ENCODE results near the gene ZNF598. TPM values are rescaled to one million over a fixed set of nuclear protein-coding genes. Genes with fewer than 3 reads are reported as not detected.

ZNF598 gene
- polyA plus RNA-seq, 1 experiment = 8.2 TPM

DNA sequence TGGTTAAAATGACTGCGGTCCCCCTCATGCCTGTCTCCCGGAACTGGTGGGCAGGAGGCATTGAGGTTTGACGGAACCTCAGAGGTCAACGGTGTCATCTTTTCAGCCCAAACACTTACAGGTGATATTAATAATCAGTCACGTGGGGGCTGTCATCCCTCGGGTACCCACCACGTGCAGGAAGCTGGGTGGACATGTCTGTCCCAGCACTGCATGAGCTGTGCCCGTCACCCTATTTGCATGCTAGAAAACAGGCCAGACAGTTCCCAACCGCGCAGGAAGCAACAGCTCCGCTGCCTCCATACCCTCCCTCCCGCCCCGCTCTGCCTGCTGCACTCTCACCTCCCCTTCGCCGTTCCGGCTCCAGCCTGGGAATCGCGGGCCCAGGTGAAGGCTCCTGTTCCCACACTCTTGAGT, 18.5 kb downstream of the ZNF598 start:
- POLR2A ChIA-PET = interaction anchor here (1.8 to 3.2 kb wide), 2 partner anchors 26 to 164 kb away, joined by 7 to 10 read pairs; partner anchors contain the start of genes RPS2 and TRAF7
- Histone ChIP-seq H3K9me3 (ENCODE audit: control insufficient read depth, insufficient read depth, low read length) (peaks cover 12% of the 10 kb centered on the region; the same call in 1 of the 2 replicates), H3K4me3 (ENCODE audit: low read depth, low read length) (no peak overlapping the region), H3K27me3 (ENCODE audit: control insufficient read depth, insufficient read depth, low read length) (peaks cover 21% of the 10 kb centered on the region), H3K27ac (ENCODE audit: low read depth, low read length) (no peak overlapping the region)
- CTCF ChIA-PET = interaction anchor here (4.0 kb wide), 1 partner anchor 13 kb away, joined by 16 read pairs; no protein-coding TSS in a partner anchor
- no peak for DNase-seq (ENCODE audit: low read depth, low spot score)
- TF ChIP-seq, protein P1, sequence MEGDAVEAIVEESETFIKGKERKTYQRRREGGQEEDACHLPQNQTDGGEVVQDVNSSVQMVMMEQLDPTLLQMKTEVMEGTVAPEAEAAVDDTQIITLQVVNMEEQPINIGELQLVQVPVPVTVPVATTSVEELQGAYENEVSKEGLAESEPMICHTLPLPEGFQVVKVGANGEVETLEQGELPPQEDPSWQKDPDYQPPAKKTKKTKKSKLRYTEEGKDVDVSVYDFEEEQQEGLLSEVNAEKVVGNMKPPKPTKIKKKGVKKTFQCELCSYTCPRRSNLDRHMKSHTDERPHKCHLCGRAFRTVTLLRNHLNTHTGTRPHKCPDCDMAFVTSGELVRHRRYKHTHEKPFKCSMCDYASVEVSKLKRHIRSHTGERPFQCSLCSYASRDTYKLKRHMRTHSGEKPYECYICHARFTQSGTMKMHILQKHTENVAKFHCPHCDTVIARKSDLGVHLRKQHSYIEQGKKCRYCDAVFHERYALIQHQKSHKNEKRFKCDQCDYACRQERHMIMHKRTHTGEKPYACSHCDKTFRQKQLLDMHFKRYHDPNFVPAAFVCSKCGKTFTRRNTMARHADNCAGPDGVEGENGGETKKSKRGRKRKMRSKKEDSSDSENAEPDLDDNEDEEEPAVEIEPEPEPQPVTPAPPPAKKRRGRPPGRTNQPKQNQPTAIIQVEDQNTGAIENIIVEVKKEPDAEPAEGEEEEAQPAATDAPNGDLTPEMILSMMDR (IDR thresholded peaks at IDR 0.05; ENCODE audit: low read depth, low read length) = no peak

DNA sequence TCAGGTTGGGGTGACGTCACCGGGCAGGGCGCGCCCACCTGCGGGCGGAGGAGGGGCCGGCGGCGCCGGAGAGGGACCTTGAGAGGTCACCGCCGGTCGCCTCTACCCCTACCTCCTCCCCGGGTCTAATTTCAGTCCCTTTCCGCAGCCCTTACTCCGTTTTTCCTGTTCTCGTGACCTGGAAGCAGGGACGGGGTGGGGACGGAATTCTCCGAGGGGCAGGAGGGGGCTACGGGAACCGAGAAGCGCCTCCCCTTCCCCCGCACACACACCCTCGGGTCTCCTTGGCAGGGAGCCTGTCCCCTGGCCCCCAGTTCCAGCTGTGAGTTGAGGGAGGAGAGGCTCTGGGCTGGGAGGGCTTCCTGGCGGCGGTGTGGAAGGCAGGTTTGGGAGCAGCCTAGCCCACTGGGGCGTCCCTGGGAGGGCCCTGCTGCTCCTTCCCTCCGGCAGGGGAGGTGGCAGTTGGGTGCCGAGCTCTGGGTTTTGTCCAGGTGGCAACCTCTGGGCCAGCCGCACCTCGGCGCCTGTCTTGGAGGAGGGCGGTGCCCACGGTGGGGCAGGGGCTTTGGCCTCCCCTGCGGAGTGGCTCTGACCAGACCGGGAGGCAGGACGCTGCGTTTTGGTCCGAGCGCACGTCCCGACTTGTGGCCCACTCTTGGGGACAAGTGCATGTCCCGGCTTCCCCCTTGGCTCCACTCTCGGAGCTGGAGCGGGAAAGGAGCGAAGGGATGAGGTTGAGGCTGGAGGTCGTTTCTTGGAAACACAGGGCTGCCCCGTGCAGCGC, 19.1 kb downstream of the ZNF598 start:
- Histone ChIP-seq H3K27ac (ENCODE audit: low read depth, low read length) (no peak overlapping the region), H3K27me3 (ENCODE audit: control insufficient read depth, insufficient read depth, low read length) (peaks cover 21% of the 10 kb centered on the region), H3K9me3 (ENCODE audit: control insufficient read depth, insufficient read depth, low read length) (peaks cover 12% of the 10 kb centered on the region; the same call in 1 of the 2 replicates), H3K4me3 (ENCODE audit: low read depth, low read length) (peak overlapping the region; percentile 32)
- TF ChIP-seq, protein P1 (IDR thresholded peaks at IDR 0.05; ENCODE audit: low read depth, low read length) = no peak
- no peak for DNase-seq (ENCODE audit: low read depth, low spot score)
- POLR2A ChIA-PET = interaction anchor here (3.2 kb wide), 1 partner anchor 26 kb away, joined by 10 read pairs; the partner anchor contains the start of gene RPS2
- CTCF ChIA-PET = interaction anchor here (4.0 kb wide), 1 partner anchor 14 kb away, joined by 16 read pairs; no protein-coding TSS in a partner anchor

DNA sequence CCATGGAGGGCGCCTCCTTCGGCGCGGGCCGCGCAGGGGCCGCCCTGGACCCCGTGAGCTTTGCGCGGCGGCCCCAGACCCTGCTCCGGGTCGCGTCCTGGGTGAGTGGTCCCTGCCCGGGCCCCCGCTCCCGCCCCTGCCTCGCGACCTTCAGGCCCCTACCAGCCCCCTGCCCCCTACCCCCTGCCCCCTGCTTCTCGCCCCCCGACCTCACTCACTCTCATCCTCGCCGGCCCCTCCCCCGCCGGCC, 19.6 kb downstream of the ZNF598 start:
- TF ChIP-seq, protein P1 (IDR thresholded peaks at IDR 0.05; ENCODE audit: low read depth, low read length) = no peak
- H3K4me3 ChIP-seq (ENCODE audit: low read depth, low read length) = peak overlapping the region; percentile 20; the same call in 1 of the 2 replicates
- H3K27ac ChIP-seq (ENCODE audit: low read depth, low read length) = no peak overlapping the region
- H3K27me3 ChIP-seq (ENCODE audit: control insufficient read depth, insufficient read depth, low read length) = peaks cover 21% of the 10 kb centered on the region
- no peak for DNase-seq (ENCODE audit: low read depth, low spot score)
- POLR2A ChIA-PET = interaction anchor here (3.2 kb wide), 1 partner anchor 25 kb away, joined by 10 read pairs; the partner anchor contains the start of gene RPS2
- CTCF ChIA-PET = no interaction called here
- H3K9me3 ChIP-seq (ENCODE audit: control insufficient read depth, insufficient read depth, low read length) = peaks cover 12% of the 10 kb centered on the region; the same call in 1 of the 2 replicates

DNA sequence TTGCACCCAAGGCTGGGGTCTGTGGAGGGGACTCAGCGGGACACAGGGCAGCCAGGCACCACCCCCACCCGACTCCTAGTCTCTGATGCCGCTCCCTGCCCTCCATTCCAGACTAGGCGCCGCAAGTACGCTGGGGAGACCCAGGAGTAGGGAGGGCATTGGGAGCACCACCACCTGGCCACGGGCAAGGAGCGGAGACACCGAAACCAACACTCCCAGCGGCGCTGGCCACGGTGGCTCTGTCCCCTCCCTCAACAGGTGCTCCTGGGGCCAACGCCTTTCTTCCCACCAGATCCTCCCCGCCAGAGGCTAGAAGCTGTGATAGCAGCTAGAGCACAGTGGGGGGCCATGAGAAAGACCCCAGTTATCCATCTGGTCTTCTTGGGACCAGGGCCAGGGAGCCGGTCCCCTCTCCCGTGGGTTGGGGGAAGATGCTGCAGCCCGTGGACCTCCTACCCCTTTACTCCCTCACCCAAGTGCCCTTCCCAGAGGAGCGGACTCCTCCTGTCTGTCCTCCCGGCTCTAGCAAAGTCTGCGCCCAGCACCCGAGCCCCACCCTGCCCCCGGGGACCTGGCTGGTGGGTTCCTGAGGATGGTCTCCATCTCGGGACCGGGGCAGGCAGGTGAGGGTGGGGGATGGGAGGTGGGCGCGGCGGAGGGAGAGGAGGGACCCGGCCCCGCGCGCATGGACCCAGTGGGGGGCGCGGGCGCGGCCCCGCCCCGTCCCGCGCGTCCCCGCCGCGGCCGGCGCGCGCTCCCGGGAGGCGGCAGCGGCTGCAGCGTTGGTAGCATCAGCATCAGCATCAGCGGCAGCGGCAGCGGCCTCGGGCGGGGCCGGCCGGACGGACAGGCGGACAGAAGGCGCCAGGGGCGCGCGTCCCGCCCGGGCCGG, 20.2 kb downstream of the ZNF598 start, which contains the start of gene SYNGR3:
Gene SYNGR3, plus strand, starts transcription at position 762 of the 892 bp plus-strand sequence. CDS start 133 bp downstream, outside the sequence.
- POLR2A ChIA-PET = no interaction called here
- CTCF ChIA-PET = no interaction called here
- no peak for DNase-seq (ENCODE audit: low read depth, low spot score)

More for the DNA sequence above, 20.2 kb downstream of the ZNF598 start, which contains the start of gene SYNGR3:
- Histone ChIP-seq H3K9me3 (ENCODE audit: control insufficient read depth, insufficient read depth, low read length) (peaks cover 12% of the 10 kb centered on the region; the same call in 1 of the 2 replicates), H3K4me3 (ENCODE audit: low read depth, low read length) (peak within 1 kb of the TSS; percentile 32), H3K27ac (ENCODE audit: low read depth, low read length) (no peak within 1 kb of the TSS), H3K27me3 (ENCODE audit: control insufficient read depth, insufficient read depth, low read length) (peaks cover 21% of the 10 kb centered on the region)
- TF ChIP-seq, protein P1 (IDR thresholded peaks at IDR 0.05; ENCODE audit: low read depth, low read length) = no peak
